ENCODE results near the gene SETD2. TPM values are rescaled to one million over a fixed set of nuclear protein-coding genes. Genes with fewer than 3 reads are reported as not detected.

Gene SETD2
- total and polyA plus RNA-seq, 2 donors (not counting 1 experiment from before 2014, with no cell fraction given): 22.6 to 91.4 TPM

DNA sequence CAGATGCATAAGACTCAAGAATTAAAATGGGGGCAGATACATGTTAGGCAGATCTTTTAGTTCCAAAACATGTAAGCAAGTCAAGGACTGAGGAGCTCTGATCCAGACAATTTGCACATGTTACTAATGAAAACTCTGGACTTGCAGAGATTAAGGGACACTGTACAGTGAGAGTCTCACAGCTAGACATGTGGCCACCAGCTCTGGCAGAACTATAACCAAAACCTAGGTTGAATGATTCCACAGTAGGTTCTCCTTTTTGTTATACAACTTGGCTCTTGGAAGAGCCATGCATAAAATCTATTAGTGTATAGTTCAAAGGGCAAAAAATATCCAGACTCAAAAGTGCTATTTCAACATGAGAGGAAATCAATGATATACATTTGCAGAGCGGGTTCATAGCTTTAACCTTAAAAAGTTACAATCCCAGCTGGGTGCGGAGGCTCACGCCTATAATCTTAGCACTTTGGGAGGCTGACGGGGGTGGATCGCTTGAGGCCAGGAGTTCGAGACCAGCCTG, 61.8 kb downstream of the SETD2 start:
- intact Hi-C loops (cut with micrococcal nuclease): no loop called here
- TF ChIP-seq, protein P1, sequence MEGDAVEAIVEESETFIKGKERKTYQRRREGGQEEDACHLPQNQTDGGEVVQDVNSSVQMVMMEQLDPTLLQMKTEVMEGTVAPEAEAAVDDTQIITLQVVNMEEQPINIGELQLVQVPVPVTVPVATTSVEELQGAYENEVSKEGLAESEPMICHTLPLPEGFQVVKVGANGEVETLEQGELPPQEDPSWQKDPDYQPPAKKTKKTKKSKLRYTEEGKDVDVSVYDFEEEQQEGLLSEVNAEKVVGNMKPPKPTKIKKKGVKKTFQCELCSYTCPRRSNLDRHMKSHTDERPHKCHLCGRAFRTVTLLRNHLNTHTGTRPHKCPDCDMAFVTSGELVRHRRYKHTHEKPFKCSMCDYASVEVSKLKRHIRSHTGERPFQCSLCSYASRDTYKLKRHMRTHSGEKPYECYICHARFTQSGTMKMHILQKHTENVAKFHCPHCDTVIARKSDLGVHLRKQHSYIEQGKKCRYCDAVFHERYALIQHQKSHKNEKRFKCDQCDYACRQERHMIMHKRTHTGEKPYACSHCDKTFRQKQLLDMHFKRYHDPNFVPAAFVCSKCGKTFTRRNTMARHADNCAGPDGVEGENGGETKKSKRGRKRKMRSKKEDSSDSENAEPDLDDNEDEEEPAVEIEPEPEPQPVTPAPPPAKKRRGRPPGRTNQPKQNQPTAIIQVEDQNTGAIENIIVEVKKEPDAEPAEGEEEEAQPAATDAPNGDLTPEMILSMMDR (IDR thresholded peaks at IDR 0.05): no peak
- TF ChIP-seq EZH2 (IDR thresholded peaks at IDR 0.05; ENCODE audit: borderline replicate concordance, insufficient read depth, low read depth, low read length, poor library complexity, severe bottlenecking): no peak
- Histone ChIP-seq H3K4me2 (replicated peaks; ENCODE audit: low read depth, low read length, poor library complexity, severe bottlenecking) (no peak overlapping the region), H3K27ac (ENCODE audit: low read length in 2 of 2) (no peak overlapping the region), H3K4me1 (ENCODE audit: control insufficient read depth in 2 of 2, insufficient read depth in 2 of 2, low read length in 2 of 2) (no peaks in the 10 kb centered on the region), H3K36me3 (replicated peaks in 1 of 2; ENCODE audit: control extremely low read depth in 1 of 2, control insufficient read depth in 1 of 2, extremely low read depth in 1 of 2, insufficient read depth in 2 of 2, low read length in 1 of 2) (peaks cover 17 to 55% of the 10 kb centered on the region in 2 experiments), H3K79me2 (ENCODE audit: control insufficient read depth, insufficient read depth, low read length) (peaks cover 15% of the 10 kb centered on the region), H2AFZ (ENCODE audit: insufficient read depth, low read depth, low read length, poor library complexity, severe bottlenecking) (no peak overlapping the region), H4K20me1 (ENCODE audit: control insufficient read depth, insufficient read depth, low read length, poor library complexity, severe bottlenecking) (no peaks in the 10 kb centered on the region), H3K9me3 (ENCODE audit: control extremely low read depth in 1 of 3, control insufficient read depth in 2 of 3, insufficient read depth in 1 of 3, low read length in 2 of 3) (no peaks in the 10 kb centered on the region), H3K4me3 (ENCODE audit: control extremely low read depth in 1 of 5, extremely low read depth in 1 of 5, insufficient read depth in 1 of 5, low read depth in 2 of 5, low read length in 4 of 5) (no peak overlapping the region), H3K9ac (ENCODE audit: low read length) (no peak overlapping the region), H3K27me3 (replicated peaks in 1 of 4; ENCODE audit: control extremely low read depth in 1 of 4, control insufficient read depth in 3 of 4, insufficient read depth in 4 of 4, low read length in 3 of 4) (no peaks in the 10 kb centered on the region)
- CTCF ChIA-PET: interaction anchor here (0.6 kb wide), 1 partner anchor 184 kb away, joined by 3 read pairs; no protein-coding TSS in a partner anchor
- no peak overlapping the region for H3K4me3 Mint-ChIP-seq
- POLR2A ChIA-PET: no interaction called here
- 96% methylated on average over 6 of the region's 6 CpGs for WGBS (ENCODE audit: insufficient coverage)
- no peaks in the 10 kb centered on the region for H3K4me1 Mint-ChIP-seq
- H3K27ac Mint-ChIP-seq: no peak overlapping the region
- DNase-seq (no peak), ATAC-seq (ENCODE audit: low read depth) (no peak)
- H3K9me3 Mint-ChIP-seq (ENCODE audit: insufficient read depth): no peaks in the 10 kb centered on the region
- no peaks in the 10 kb centered on the region for H3K27me3 Mint-ChIP-seq

DNA sequence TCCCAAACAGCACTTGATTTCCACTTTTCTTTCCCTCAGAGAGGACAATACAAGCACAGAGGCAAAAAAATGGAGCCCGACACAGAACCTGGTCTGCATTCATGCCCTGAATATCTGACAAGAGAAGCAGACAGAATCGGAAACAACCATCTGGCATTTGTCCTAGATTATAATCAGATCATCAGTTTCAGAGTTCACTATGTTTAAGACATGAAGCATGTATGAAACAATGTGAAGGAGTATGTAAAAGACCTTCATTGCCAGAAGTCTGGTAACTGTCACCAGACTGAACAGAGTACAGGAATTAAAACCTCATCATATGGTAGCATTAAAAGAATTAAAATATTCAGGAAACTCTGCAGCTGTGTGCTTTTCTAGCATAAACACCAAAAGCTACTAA, 65.0 kb downstream of the SETD2 start:
- intact Hi-C loops (cut with micrococcal nuclease): no loop called here
- H3K4me1 Mint-ChIP-seq: no peaks in the 10 kb centered on the region
- no peak for TF ChIP-seq EZH2 (IDR thresholded peaks at IDR 0.05; ENCODE audit: borderline replicate concordance, insufficient read depth, low read depth, low read length, poor library complexity, severe bottlenecking)
- TF ChIP-seq, protein P1 (IDR thresholded peaks at IDR 0.05): no peak
- peaks cover 9% of the 10 kb centered on the region for H4K20me1 ChIP-seq (ENCODE audit: control insufficient read depth, insufficient read depth, low read length, poor library complexity, severe bottlenecking)
- no peak for ATAC-seq (ENCODE audit: low read depth)
- no peak overlapping the region for H3K4me2 ChIP-seq (replicated peaks; ENCODE audit: low read depth, low read length, poor library complexity, severe bottlenecking)
- no peak overlapping the region for H3K4me3 ChIP-seq (ENCODE audit: control extremely low read depth in 1 of 5, extremely low read depth in 1 of 5, insufficient read depth in 1 of 5, low read depth in 2 of 5, low read length in 4 of 5)
- H3K9ac ChIP-seq (ENCODE audit: low read length): no peak overlapping the region
- H3K27me3 ChIP-seq (replicated peaks in 1 of 4; ENCODE audit: control extremely low read depth in 1 of 4, control insufficient read depth in 3 of 4, insufficient read depth in 4 of 4, low read length in 3 of 4): no peaks in the 10 kb centered on the region
- ChIA-PET CTCF (no interaction called here), POLR2A (no interaction called here)
- no peaks in the 10 kb centered on the region for H3K4me1 ChIP-seq (ENCODE audit: control insufficient read depth in 2 of 2, insufficient read depth in 2 of 2, low read length in 2 of 2)
- H3K9me3 ChIP-seq (ENCODE audit: control extremely low read depth in 1 of 3, control insufficient read depth in 2 of 3, insufficient read depth in 1 of 3, low read length in 2 of 3): no peaks in the 10 kb centered on the region
- no peak overlapping the region for H3K27ac Mint-ChIP-seq
- H3K79me2 ChIP-seq (ENCODE audit: control insufficient read depth, insufficient read depth, low read length): peaks cover 14% of the 10 kb centered on the region
- H3K4me3 Mint-ChIP-seq: no peak overlapping the region
- no peaks in the 10 kb centered on the region for H3K27me3 Mint-ChIP-seq
- H3K27ac ChIP-seq (ENCODE audit: low read length in 2 of 2): no peak overlapping the region
- DNase-seq: no peak
- H2AFZ ChIP-seq (ENCODE audit: insufficient read depth, low read depth, low read length, poor library complexity, severe bottlenecking): no peak overlapping the region
- peaks cover 15 to 70% of the 10 kb centered on the region in 2 experiments for H3K36me3 ChIP-seq (replicated peaks in 1 of 2; ENCODE audit: control extremely low read depth in 1 of 2, control insufficient read depth in 1 of 2, extremely low read depth in 1 of 2, insufficient read depth in 2 of 2, low read length in 1 of 2)
- no peaks in the 10 kb centered on the region for H3K9me3 Mint-ChIP-seq (ENCODE audit: insufficient read depth)
- 100% methylated on average over 1 of the region's 2 CpGs for WGBS (ENCODE audit: insufficient coverage)

All from B cell (primary cell).